HL-60 (cell line): ENCODE data around the gene LCN15.

Experiments used
- GABPA ChIP-seq: IDR thresholded peaks from 2 replicates; pipeline ENCODE4 v1.6.1; 2012; ENCODE audit warnings: low read depth
- POLR2AphosphoS5 ChIP-seq: IDR thresholded peaks from 2 replicates; pipeline ENCODE4 v1.6.1; 2012; ENCODE audit warnings: low read depth
- TF ChIP-seq, protein P1 (sequence below): IDR thresholded peaks from one replicate; pipeline ENCODE4 v1.5.1; 2011; ENCODE audit warnings: low read length, control low read depth, inconsistent platforms; ENCODE audit not compliant: insufficient read depth
- TF ChIP-seq, protein P2 (sequence below): IDR thresholded peaks from 2 replicates; pipeline ENCODE4 v1.6.1; 2012; ENCODE audit warnings: low read depth; ENCODE audit not compliant: insufficient replicate concordance

DNA sequence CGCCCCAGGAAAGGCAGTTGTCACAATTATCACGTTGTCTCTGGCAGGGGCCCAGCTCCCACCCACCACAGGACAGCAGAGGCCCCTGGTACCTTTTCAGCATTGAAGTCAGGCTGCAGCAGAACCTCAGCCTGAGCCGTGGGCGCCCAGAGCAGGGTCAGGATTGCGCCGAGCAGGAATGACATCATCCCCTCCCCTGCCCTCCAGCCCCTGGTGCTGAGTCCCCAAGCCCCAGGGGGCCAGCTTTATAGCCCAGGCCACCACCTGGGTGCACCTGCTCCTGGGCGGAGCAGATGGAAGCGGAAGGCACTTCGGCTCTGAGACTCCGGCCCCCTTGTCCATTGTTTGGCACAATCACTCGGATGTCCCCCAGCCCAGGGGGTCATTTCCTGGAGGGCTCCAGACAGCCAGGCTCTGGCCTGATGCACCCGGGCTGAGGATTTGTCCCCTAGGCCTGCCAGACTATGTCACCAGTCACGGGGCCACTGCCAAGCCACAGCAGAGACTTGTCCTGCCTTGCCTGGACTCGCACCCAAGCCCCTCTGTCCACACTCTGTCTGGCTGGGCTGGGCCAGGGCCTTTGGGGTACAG lies at the start of gene LCN15:
- TF ChIP-seq, protein P1, sequence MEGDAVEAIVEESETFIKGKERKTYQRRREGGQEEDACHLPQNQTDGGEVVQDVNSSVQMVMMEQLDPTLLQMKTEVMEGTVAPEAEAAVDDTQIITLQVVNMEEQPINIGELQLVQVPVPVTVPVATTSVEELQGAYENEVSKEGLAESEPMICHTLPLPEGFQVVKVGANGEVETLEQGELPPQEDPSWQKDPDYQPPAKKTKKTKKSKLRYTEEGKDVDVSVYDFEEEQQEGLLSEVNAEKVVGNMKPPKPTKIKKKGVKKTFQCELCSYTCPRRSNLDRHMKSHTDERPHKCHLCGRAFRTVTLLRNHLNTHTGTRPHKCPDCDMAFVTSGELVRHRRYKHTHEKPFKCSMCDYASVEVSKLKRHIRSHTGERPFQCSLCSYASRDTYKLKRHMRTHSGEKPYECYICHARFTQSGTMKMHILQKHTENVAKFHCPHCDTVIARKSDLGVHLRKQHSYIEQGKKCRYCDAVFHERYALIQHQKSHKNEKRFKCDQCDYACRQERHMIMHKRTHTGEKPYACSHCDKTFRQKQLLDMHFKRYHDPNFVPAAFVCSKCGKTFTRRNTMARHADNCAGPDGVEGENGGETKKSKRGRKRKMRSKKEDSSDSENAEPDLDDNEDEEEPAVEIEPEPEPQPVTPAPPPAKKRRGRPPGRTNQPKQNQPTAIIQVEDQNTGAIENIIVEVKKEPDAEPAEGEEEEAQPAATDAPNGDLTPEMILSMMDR = no peak
- TF ChIP-seq, protein P2, sequence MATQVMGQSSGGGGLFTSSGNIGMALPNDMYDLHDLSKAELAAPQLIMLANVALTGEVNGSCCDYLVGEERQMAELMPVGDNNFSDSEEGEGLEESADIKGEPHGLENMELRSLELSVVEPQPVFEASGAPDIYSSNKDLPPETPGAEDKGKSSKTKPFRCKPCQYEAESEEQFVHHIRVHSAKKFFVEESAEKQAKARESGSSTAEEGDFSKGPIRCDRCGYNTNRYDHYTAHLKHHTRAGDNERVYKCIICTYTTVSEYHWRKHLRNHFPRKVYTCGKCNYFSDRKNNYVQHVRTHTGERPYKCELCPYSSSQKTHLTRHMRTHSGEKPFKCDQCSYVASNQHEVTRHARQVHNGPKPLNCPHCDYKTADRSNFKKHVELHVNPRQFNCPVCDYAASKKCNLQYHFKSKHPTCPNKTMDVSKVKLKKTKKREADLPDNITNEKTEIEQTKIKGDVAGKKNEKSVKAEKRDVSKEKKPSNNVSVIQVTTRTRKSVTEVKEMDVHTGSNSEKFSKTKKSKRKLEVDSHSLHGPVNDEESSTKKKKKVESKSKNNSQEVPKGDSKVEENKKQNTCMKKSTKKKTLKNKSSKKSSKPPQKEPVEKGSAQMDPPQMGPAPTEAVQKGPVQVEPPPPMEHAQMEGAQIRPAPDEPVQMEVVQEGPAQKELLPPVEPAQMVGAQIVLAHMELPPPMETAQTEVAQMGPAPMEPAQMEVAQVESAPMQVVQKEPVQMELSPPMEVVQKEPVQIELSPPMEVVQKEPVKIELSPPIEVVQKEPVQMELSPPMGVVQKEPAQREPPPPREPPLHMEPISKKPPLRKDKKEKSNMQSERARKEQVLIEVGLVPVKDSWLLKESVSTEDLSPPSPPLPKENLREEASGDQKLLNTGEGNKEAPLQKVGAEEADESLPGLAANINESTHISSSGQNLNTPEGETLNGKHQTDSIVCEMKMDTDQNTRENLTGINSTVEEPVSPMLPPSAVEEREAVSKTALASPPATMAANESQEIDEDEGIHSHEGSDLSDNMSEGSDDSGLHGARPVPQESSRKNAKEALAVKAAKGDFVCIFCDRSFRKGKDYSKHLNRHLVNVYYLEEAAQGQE = no peak
- no peak for TF ChIP-seq POLR2AphosphoS5
- no peak for TF ChIP-seq GABPA
